Erythroblast (primary cell): ENCODE measurements around the gene NUDT6.
"Not testable (repeated sequence)": the region's sequence is repeated elsewhere in the genome, so short reads cannot be mapped to it uniquely, and the experiment has no call there.

Source experiments
- GATA1 ChIP-seq: IDR thresholded peaks from 2 replicates; pipeline ENCODE4 v1.6.1; 2011; ENCODE audit warnings: low read depth, mild to moderate bottlenecking, control low read depth, low read length, moderate library complexity
- POLR2A ChIP-seq: IDR thresholded peaks from 2 replicates; pipeline ENCODE4 v1.6.1; 2011; ENCODE audit warnings: mild to moderate bottlenecking, low read length

DNA sequence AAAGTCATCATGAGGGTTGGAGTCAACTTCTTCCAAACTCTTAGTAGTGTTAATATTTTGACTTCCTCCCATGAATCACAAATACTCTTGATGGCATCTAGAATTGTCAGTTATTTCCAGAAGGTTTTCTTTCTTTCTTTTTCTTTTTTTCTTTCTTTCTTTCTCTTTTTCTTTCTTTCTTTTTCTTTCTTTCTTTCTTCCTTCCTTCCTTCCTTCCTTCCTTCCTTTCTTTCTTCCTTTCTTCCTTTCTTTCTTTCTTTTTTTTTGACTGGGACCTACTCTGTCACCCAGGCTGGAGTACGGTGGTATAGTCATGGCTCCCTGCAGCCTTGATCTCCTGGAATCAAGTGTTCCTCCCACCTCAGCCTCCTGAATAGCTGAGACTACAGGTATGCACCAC, 78.0 kb downstream of the NUDT6 start:
- not testable (repeated sequence) for TF ChIP-seq POLR2A, GATA1
